ENCODE measurements around the gene RPLP2. TPM values are rescaled to one million over a fixed set of nuclear protein-coding genes. Genes with fewer than 3 reads are reported as not detected.

Gene RPLP2
- total RNA-seq, 1 experiment from 2014 or later = 2,582 TPM

DNA sequence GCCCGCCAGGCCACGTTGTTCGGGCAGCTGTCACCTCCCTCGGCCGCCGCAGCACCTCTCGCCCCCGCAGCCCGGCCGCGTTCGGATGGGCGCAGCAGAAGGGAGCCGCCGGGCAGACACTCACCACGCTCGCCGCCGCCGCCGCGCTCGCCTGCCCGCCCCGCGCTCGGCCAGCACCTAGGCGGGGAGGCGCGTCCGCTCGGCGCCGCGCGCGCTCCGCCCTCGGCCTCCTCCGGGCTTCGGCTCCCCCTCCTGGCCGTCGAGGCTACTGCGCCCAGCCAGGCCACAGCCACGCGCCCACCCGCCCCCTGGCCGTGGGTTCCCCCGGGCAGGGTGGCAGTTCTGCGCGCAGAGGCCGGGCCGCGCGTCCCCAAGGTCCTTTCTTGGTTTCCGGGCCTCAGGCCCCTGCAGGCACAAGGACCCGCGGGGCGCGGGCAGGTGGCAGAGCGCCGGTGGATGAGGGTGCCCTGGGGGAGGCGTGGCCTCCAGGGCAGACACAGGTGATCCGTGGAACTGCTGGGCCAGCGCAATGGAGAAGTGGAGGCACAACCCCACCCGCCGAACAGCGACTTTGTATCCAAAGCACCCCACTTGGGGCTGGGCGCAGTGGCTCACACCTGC, 11.6 kb upstream of the RPLP2 start, which contains the start of gene SLC25A22 (continued):
- TF ChIP-seq, protein P1, sequence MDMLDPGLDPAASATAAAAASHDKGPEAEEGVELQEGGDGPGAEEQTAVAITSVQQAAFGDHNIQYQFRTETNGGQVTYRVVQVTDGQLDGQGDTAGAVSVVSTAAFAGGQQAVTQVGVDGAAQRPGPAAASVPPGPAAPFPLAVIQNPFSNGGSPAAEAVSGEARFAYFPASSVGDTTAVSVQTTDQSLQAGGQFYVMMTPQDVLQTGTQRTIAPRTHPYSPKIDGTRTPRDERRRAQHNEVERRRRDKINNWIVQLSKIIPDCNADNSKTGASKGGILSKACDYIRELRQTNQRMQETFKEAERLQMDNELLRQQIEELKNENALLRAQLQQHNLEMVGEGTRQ (CRISPR knock-in tag; IDR thresholded peaks at IDR 0.05) = no peak; the same call in 1 of the 2 replicates
- TF ChIP-seq FOXK1 (CRISPR knock-in tag; IDR thresholded peaks at IDR 0.05) (no peak), FOXP1 (CRISPR knock-in tag; IDR thresholded peaks at IDR 0.05; ENCODE audit: borderline replicate concordance) (peak; percentile 71; the same call in 1 of the 2 replicates), TCF7 (CRISPR knock-in tag; IDR thresholded peaks at IDR 0.05; ENCODE audit: low read depth) (peak; percentile 68; the same call in 1 of the 2 replicates), CBFB (CRISPR knock-in tag; IDR thresholded peaks at IDR 0.05; ENCODE audit: low read depth) (0 out of 2 replicates have a peak, but pooled peaks have one; percentile 46), NR1H2 (CRISPR knock-in tag; IDR thresholded peaks at IDR 0.05) (no peak), MYBL2 (CRISPR knock-in tag; IDR thresholded peaks at IDR 0.05) (peak; percentile 19; the same call in 1 of the 2 replicates), SP1 (CRISPR knock-in tag; conservative IDR thresholded peaks at IDR 0.05) (peak; percentile 66; the same call in 1 of the 2 replicates), ZNF317 (CRISPR knock-in tag; IDR thresholded peaks at IDR 0.05; ENCODE audit: borderline replicate concordance, low read depth) (0 out of 2 replicates have a peak, but pooled peaks have one; percentile 7), MXD4 (CRISPR knock-in tag; IDR thresholded peaks at IDR 0.05; ENCODE audit: borderline replicate concordance) (no peak), ZBTB21 (CRISPR knock-in tag; IDR thresholded peaks at IDR 0.05; ENCODE audit: borderline replicate concordance) (no peak)
- TF ChIP-seq, protein P2, sequence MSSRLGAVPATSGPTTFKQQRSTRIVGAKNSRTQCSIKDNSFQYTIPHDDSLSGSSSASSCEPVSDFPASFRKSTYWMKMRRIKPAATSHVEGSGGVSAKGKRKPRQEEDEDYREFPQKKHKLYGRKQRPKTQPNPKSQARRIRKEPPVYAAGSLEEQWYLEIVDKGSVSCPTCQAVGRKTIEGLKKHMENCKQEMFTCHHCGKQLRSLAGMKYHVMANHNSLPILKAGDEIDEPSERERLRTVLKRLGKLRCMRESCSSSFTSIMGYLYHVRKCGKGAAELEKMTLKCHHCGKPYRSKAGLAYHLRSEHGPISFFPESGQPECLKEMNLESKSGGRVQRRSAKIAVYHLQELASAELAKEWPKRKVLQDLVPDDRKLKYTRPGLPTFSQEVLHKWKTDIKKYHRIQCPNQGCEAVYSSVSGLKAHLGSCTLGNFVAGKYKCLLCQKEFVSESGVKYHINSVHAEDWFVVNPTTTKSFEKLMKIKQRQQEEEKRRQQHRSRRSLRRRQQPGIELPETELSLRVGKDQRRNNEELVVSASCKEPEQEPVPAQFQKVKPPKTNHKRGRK (CRISPR knock-in tag; IDR thresholded peaks at IDR 0.05; ENCODE audit: borderline replicate concordance) = no peak
- TF ChIP-seq, protein P3, sequence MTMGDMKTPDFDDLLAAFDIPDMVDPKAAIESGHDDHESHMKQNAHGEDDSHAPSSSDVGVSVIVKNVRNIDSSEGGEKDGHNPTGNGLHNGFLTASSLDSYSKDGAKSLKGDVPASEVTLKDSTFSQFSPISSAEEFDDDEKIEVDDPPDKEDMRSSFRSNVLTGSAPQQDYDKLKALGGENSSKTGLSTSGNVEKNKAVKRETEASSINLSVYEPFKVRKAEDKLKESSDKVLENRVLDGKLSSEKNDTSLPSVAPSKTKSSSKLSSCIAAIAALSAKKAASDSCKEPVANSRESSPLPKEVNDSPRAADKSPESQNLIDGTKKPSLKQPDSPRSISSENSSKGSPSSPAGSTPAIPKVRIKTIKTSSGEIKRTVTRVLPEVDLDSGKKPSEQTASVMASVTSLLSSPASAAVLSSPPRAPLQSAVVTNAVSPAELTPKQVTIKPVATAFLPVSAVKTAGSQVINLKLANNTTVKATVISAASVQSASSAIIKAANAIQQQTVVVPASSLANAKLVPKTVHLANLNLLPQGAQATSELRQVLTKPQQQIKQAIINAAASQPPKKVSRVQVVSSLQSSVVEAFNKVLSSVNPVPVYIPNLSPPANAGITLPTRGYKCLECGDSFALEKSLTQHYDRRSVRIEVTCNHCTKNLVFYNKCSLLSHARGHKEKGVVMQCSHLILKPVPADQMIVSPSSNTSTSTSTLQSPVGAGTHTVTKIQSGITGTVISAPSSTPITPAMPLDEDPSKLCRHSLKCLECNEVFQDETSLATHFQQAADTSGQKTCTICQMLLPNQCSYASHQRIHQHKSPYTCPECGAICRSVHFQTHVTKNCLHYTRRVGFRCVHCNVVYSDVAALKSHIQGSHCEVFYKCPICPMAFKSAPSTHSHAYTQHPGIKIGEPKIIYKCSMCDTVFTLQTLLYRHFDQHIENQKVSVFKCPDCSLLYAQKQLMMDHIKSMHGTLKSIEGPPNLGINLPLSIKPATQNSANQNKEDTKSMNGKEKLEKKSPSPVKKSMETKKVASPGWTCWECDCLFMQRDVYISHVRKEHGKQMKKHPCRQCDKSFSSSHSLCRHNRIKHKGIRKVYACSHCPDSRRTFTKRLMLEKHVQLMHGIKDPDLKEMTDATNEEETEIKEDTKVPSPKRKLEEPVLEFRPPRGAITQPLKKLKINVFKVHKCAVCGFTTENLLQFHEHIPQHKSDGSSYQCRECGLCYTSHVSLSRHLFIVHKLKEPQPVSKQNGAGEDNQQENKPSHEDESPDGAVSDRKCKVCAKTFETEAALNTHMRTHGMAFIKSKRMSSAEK (CRISPR knock-in tag; IDR thresholded peaks at IDR 0.05; ENCODE audit: borderline replicate concordance) = no peak
- TF ChIP-seq, protein P4, sequence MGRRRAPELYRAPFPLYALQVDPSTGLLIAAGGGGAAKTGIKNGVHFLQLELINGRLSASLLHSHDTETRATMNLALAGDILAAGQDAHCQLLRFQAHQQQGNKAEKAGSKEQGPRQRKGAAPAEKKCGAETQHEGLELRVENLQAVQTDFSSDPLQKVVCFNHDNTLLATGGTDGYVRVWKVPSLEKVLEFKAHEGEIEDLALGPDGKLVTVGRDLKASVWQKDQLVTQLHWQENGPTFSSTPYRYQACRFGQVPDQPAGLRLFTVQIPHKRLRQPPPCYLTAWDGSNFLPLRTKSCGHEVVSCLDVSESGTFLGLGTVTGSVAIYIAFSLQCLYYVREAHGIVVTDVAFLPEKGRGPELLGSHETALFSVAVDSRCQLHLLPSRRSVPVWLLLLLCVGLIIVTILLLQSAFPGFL (CRISPR knock-in tag; IDR thresholded peaks at IDR 0.05; ENCODE audit: borderline replicate concordance) = no peak
- TF ChIP-seq, protein P5, sequence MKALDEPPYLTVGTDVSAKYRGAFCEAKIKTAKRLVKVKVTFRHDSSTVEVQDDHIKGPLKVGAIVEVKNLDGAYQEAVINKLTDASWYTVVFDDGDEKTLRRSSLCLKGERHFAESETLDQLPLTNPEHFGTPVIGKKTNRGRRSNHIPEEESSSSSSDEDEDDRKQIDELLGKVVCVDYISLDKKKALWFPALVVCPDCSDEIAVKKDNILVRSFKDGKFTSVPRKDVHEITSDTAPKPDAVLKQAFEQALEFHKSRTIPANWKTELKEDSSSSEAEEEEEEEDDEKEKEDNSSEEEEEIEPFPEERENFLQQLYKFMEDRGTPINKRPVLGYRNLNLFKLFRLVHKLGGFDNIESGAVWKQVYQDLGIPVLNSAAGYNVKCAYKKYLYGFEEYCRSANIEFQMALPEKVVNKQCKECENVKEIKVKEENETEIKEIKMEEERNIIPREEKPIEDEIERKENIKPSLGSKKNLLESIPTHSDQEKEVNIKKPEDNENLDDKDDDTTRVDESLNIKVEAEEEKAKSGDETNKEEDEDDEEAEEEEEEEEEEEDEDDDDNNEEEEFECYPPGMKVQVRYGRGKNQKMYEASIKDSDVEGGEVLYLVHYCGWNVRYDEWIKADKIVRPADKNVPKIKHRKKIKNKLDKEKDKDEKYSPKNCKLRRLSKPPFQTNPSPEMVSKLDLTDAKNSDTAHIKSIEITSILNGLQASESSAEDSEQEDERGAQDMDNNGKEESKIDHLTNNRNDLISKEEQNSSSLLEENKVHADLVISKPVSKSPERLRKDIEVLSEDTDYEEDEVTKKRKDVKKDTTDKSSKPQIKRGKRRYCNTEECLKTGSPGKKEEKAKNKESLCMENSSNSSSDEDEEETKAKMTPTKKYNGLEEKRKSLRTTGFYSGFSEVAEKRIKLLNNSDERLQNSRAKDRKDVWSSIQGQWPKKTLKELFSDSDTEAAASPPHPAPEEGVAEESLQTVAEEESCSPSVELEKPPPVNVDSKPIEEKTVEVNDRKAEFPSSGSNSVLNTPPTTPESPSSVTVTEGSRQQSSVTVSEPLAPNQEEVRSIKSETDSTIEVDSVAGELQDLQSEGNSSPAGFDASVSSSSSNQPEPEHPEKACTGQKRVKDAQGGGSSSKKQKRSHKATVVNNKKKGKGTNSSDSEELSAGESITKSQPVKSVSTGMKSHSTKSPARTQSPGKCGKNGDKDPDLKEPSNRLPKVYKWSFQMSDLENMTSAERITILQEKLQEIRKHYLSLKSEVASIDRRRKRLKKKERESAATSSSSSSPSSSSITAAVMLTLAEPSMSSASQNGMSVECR (CRISPR knock-in tag; IDR thresholded peaks at IDR 0.05; ENCODE audit: borderline replicate concordance) = no peak
- TF ChIP-seq, protein P6, sequence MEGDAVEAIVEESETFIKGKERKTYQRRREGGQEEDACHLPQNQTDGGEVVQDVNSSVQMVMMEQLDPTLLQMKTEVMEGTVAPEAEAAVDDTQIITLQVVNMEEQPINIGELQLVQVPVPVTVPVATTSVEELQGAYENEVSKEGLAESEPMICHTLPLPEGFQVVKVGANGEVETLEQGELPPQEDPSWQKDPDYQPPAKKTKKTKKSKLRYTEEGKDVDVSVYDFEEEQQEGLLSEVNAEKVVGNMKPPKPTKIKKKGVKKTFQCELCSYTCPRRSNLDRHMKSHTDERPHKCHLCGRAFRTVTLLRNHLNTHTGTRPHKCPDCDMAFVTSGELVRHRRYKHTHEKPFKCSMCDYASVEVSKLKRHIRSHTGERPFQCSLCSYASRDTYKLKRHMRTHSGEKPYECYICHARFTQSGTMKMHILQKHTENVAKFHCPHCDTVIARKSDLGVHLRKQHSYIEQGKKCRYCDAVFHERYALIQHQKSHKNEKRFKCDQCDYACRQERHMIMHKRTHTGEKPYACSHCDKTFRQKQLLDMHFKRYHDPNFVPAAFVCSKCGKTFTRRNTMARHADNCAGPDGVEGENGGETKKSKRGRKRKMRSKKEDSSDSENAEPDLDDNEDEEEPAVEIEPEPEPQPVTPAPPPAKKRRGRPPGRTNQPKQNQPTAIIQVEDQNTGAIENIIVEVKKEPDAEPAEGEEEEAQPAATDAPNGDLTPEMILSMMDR (IDR thresholded peaks at IDR 0.05) = peak; percentile 88
- TF ChIP-seq, protein P7, sequence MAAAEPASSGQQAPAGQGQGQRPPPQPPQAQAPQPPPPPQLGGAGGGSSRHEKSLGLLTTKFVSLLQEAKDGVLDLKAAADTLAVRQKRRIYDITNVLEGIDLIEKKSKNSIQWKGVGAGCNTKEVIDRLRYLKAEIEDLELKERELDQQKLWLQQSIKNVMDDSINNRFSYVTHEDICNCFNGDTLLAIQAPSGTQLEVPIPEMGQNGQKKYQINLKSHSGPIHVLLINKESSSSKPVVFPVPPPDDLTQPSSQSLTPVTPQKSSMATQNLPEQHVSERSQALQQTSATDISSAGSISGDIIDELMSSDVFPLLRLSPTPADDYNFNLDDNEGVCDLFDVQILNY (CRISPR knock-in tag; IDR thresholded peaks at IDR 0.05) = no peak; the same call in 1 of the 2 replicates
- TF ChIP-seq, protein P8, sequence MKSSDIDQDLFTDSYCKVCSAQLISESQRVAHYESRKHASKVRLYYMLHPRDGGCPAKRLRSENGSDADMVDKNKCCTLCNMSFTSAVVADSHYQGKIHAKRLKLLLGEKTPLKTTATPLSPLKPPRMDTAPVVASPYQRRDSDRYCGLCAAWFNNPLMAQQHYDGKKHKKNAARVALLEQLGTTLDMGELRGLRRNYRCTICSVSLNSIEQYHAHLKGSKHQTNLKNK (CRISPR knock-in tag; IDR thresholded peaks at IDR 0.05) = no peak
